Activated CD4-positive, alpha-beta T cell treated with anti-CD3 and anti-CD28 coated beads, Interleukin-2, Interleukin-6, amounts not matched to agents 100 ng/mL and 50 ng/mL, durations not matched to agents 16 hours and 8 hours (primary cell): ENCODE measurements around the gene SYTL3.
"Not testable (repeated sequence)": the region's sequence is repeated elsewhere in the genome, so short reads cannot be mapped to it uniquely, and the experiment has no call there.

Source experiments
- DNase-seq: peaks from one replicate; pipeline ENCODE4 v3.0.0-alpha.2; 2020

Gene SYTL3

DNA sequence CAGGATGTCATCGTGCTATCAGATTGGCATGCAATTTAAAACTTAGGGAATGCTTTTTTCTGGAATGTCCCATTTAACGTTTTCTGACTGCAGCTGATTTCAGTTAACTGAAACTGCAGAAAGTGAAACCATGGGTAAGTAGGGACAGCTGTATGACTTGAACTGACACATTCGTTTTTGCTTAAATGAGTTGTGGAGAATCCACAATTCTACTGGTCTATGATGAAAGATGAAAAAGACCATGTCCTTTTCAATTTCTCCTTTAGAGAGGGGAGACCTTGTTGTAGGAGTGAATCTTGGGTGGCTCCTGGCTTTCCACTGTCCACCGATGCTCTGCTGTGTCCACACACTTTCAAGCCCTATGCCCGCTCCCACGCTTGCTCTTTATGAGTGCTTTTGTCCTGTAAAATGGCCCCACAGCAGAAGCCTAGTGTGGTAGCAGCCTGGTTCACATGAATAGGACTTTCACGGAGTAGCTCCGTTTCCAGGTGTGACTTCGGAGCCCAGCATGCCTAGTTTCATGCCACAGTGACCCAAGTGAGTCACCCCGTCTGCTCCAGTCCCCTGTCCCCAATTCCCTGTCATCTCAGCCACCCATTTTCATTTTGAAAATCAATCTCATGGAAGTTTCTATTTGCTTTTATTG, 27.2 kb upstream of the SYTL3 start:
- no peak for DNase-seq

DNA sequence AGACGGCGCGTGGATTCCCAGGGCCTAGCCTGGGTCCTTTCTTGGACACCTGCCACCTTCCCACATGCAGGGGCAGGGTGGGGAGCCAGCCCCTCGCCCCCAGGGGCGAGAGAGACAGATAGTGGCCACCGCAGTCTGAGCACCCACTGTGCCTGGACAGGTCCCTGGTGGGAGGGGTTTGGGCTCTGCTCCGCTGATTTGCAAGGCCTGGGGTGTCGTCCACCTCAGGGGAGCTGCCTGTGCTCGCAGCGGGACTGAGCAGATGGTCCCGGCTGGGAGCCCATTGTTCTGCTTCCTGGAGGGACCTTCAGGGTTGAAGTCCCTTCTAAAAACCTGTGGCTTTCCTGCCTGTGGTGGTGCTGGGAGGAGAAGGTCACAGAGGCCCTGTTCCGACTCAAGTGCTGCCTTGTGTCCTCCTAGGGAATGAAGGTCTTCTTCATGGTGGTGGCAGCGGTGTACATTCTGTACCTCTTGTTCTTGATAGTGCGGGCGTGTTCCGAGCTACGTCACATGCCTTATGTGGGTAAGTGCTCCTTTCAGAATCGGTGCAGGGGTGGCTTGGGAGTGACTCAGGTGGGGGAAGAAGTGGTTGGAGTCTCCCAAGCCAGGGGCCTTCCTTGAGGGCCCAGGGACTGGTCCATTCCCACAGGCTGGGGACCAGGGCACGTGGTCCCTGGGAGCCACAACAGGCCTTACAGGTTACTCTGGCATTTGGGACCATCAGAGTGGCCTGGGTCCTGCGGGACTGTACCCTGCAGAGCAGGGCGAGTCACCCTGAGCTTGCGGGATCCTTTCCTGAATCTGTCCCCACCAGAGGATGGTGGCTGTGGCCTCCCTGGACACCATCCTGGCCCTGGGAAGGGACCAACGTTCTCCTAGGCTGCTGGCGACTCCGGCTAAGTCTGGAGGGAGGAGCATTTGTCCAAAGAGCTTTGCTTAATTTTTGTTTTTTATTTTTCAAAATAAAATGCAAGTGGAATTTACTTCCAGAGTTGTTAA, 24.9 kb upstream of the SYTL3 start:
- DNase-seq, result no peak

DNA sequence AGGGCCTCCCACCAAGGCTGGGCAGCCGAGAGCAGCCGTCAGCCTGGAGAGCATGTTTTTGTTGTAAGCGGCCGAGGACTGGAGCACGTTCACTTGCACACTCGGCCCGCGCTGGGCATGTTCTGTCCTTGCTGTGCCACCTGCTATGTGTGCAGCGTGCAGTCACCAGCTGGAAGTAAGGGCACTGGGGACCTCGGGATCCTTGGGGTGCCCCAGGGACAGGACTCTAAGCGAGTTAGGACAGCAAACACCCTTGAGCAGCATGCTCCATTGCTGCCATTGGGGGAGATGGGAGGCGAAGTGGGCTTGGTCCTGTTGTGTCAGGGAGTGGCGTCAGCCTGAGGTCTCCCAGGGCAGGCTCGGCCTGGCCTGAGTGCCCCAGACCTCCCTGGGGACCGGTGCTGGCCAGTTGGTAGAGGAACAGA, 24.0 kb upstream of the SYTL3 start:
- DNase-seq, result no peak

DNA sequence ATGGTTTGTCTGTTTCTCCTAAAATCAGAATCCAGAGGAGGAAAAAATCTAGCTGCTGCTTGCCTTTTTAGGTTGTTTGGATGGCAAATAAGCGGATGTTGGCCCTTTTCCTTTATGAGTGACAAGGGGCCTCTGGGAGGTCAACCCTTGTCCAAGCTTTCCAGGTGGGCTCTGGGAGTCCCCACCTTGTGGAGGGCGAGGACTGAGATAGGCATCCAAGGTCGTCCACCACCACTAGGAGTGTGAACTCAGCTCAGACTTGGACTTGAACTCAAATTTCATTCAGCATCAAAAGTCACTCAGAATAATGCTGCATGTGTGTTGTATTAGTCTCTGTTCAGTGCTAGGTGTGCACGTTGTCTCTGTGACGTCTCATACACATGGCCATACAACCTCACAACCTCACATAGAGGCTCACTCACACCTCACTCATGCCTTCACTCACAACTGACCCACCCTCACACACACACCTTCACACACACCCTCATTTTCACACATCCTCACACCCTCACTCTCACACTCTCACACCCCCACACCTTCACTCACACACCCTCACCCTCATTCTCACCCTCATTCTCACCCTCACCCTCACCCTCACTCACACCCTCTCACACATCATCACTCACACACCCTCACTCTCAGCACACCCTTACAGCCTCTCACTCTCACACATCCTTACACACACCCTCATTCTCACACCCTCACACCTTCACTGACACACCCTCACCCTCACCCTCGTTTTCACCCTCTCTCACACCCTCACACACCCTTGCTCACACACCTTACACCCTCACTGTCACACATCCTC, 23.3 kb upstream of the SYTL3 start:
- DNase-seq, result no peak

DNA sequence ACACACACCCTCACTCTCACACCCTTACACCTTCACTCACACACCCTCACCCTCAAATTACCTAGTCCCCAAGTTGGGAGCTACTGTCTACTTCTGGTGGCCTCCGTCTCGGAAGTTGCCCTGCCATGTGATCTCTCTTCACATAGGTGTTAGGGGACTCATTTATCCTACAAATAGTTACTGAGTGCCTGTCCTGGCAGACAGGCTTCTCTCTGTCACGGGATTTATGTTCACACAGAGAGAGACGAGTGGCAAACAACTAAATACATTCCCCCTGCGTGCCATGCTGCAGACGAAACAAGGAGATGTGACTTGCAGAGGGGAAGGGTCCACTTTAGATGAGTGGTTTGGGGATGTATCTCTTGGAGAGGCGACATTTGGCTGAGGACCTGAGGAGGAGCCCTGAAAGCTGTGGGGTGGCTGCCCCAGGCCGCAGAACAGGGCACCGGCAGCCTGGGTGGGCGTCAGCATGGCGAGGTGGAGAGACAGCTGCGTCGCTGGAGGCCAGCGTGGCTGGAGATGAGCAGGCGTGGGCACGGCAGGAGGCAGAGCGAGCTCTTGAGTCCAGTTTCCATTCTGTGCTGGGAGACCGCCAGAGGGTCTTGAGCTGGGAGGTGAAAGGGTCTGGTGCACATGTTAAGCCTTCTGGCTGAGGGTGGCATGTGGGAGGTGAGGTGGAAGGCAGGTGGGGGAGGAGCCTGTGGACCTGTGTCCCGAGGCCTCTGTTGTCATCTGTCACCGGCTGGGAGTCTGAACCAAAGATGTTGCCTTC, 22.5 kb upstream of the SYTL3 start:
- DNase-seq, result no peak

DNA sequence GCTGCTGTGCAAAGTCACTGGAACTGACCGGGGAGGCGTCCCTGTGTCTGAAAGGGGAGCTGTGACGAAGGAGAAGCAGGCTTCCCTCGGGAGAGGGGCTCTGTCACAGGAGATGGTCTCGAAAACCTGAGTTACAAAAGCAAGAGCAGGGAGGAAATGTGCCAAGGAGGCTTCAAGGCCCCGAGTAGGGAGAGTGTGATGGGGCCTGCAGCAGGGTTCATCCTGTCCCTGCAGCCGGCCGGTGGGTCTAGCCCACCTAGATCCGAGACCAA, 22.0 kb upstream of the SYTL3 start:
- no peak for DNase-seq

DNA sequence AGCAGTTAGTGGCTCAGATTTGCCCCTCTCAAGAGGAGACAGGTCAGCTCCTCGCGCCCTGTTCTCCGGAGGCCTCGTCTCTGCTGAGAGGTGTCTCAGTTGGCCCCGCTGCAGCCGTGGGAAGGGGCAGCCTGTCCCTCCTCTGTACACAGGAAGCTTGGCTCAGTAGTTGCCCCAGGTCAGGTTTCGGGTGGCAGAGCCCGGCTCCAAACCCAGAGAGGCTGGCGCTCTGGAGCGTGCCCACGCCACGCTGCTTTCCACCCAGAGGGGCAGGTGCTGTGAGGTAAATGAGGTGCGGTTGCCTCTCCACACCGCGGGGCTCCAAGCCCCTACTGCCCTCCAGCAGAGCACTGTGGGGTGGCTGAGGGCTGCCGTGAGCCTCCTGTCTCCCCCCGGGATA, 21.3 kb upstream of the SYTL3 start:
- DNase-seq, result no peak

DNA sequence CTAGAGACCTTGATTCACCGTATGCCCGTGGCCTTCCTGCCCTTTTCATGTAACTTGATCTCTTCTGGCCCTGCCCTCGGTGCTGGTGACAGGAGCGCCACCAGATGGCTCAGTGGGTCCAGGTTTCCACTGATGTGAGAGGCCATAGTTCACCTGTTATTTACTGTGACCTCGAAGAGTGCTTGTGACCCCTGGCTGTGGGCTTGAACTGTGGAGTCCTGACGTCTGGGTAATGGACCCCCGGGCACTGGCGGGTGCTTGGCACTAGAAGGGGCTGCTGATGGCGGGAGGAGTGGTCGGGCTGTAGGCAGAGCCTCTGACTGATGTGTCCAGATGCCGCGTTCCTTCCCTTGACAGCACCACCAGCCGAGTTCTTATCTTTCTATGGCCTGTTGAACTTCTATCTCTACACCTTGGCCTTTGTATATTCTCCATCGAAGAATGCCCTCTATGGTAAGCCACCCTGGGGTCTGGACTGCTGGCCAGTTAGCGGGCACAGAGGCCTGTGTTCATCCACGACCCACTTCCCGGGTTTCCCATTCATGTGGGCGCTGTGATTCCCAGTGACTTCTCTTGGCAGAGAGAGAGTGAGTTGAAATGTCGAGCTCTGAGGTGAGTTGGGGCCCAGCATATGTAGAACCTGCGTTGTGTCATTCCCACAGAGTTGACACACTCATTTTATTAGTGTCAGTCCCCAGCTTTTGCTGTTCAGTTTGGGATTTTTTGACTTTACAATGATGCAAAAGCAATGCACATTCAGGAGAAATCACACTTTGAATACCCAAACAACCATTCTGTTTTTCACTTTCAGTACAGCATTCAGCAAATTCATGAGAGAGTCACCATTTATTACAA, 20.3 kb upstream of the SYTL3 start:
- DNase-seq, result no peak

DNA sequence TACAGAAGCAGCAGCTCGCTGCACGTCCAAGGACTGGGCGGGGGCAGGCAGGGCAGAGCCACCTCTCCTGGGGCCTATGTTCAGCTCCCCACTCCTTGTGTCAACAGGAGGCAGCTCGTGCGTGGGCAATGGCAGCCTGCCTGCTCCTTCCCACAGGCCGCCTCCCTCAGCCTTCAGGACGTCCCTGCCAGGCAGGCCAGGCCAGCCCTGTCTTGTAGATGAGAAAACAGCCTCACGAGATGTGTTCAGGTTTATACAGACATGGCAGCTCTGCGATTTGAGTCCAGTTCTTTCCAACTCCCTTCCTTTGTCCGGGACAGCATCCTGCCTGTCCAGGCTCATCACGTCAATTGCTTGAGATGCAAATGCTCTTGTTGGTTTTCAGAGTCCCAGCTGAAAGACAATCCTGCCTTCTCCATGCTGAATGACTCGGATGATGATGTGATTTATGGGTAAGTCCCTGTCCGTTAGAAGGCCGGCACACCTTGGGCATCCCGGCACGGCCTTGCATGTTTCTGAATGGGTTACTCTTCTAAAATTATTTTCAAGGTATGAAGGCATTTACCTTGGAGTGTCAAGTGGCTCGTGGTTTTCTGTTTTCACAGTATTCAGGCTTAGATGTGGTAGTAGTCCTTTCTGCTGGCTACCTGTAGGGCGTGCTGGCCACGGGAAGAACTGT, 18.8 kb upstream of the SYTL3 start:
- no peak for DNase-seq

DNA sequence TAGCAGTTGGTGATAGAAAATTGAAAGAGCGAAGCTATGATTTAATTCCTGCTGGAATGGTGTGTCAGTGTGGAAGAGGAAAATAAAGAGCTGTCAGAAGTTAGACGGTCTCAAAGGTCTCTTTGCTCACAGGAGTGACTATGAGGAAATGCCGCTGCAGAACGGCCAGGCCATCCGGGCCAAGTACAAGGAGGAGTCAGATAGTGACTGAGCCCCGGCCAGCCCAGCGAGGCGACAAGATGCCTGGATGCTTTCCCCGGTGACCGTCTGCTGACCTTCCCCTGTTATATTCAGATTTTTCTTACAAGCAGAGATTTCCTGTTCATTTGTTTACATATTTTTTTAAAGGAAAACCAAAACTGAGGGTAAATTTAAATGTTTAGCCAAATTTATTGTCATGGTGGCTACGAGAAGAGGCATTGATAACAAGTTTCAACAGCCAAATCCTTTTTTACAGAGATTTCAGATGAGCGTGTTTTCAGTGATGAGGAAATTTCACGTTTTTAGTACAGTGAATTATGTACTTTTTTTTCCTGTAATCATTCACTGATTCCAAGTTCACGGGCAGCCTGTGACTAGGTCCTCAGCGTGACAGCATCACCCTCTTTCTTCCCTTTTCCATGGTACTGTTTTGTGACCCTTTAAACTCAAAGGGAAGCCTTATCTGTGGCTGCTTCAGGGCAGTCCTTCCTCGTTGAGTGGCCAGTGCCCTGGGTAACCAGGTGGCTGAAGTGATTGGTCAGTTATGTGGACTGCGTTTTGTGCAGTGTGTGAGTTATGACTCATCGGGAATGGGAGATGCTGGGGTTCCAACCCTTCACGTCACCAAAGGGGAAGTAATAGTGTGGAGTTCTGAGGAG, 17.9 kb upstream of the SYTL3 start:
- DNase-seq, result no peak

DNA sequence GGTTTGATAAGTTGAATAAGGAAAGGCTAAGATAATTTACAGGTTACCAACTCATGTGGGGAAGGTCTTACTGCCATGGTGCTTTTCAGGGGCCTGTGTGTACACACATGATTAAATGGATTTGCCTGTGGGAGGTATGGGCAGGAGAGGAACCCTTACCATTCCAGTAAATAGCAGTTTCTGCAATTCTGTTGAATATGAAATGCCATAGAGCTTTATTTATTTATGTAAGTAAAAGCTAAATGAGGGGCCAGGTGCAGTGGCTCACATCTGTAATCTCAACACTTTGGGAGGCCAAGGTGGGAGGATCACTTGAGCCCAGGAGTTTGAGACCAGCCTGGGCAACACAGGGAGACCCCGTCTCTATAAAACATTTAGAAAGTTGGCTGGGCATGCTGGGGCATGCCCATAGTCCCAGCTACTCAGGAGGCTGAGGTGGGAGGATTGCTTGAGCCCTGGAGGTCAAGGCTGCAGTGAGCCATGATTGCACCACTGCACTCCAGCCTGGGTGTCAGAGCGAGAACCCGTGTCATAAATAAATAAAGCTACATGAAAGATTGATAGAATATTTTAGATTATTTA, 17.2 kb upstream of the SYTL3 start:
- DNase-seq, result not testable (repeated sequence)

DNA sequence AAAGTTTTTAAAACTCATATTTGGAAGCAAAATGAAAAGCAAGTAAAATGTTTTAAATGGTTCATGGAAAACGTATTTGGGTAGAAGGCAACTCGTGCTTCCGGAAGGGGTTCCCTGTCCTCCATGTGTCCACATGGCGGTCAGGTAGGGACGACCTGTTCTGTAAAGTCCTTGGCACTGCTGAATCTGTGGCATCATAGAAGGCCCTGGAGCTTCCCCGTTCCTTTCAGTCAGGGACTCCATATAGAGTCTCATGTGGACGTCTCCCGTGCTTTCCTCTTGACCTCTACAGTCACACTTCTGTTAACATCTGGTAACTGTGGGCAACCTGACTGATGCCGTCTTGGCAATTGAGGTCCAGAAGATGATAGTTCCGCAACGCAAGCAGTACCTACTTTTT, 16.7 kb upstream of the SYTL3 start:
- DNase-seq, result no peak

DNA sequence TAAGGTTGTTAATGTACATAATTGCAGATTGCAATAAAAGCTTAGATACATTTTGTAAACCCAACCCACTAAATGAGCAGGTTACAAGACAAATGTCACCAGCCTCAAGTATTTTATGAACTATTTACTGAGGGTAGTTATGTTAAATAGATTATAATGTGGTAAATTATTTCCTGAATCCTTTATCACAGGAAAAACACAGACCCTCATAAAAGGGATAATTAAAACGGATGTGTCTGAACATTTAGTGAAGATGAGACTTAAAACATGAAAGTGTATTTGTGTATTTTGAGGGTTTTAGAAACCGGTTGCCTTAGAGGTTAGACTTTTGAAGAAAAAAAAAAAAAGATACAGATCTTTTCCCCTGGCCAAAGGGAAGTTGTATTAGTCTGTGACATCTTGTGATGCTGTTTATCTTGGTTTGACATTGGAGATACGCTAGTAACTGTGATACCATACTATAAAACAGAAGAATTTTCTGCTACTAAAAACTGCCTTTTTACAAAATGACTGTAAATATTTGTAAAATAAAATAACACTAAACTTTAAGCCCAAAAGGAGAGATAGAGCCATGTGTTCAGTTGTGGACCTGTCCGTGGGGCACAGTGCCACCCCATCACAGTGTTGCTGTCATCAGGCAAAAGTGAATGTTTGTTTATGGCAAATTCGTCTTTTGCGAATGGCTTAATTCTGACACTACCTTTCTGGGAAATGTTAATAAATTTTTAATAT, 15.0 kb upstream of the SYTL3 start:
- no peak for DNase-seq

DNA sequence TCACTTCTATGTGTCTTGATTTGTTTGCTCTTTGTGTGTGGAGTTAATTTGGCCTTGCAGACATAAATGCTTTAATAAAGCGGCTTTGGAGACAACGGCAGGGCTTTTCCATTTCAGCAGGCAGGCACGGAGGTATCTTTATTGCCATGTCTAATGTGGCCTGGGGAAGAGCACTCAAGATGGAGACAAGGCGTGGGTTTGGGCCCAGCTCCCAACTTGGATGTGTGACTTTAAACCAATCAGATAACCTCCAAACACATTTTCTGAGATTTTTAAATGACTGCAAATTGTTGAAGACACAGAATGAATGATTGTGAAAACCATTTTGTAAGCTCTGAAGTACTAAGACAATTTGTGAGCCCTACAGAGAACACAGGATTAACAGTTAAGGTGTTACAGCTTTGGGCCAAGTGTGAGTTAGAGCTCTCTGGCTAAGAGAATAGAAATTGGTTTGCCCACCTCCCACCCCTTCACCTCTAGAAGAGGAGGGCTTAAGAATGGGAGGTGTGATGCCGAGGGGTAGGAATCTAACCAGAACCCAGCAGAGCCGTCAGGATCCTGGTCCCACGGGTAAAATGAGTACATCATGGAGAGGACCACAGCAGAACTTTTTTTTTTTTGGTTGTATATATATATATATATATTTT, 14.3 kb upstream of the SYTL3 start:
- DNase-seq, result no peak

DNA sequence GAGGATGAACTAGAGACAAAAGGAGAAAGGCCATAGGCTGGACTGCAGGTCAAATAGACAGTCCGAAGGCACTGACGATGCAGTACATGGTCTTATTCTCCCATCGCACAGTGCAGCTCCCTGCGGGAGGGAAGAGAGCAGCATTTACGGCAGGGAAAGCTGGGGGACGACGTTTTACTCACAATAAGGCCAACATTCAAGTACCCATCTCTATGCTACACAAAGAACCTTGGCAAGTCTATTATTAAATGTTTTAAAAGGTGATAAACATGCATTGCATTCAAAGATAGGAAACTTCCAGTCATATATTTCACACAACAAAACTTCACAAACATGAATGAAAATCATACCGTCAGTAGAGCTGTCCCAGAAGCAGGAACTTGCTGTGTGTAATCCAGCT, 13.1 kb upstream of the SYTL3 start:
- no peak for DNase-seq

DNA sequence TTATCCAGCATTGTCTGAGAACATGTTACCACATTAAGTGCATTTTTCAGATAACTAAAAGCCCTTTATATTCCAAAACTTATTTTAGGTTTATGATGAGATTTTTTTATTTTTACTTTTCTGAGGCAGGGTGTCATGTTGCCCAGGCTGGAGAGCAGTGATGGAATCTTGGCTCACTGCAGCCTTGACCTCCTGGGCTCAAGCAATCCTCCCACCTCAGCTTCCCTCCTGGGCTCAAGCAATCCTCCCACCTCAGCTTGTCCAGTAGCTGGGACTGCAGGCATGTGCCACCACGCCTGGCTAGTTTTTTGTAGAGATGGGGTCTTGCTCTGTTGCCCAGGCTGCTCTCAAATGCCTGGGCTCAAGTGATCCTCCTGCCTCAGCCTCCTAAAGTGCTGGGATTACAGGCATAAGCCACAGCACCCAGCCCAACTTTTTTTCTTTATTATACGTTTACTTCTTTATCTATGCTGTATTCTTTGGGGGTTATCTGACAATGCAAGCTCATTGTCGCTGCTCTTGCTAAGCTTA, 11.5 kb upstream of the SYTL3 start:
- no peak for DNase-seq

DNA sequence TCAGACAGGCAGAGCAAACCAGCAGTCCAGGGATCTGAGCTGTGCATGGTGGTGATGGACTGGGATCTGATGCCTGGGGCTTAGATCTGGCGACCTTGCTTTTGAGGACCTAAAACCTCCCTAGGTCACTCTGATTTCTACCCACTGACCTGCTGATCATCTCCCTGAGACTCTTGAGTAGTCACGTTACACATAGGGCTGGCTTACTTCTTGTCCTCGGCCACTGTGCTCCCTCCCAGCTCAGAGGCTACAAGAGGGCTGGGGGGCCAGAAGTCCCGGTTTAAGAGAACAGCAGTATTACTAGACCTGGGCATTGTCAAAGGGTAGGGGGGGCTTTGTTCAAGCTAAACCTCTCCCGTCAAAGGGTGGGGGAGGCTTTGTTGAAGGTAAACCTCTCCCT, 10.8 kb upstream of the SYTL3 start:
- DNase-seq, result no peak

DNA sequence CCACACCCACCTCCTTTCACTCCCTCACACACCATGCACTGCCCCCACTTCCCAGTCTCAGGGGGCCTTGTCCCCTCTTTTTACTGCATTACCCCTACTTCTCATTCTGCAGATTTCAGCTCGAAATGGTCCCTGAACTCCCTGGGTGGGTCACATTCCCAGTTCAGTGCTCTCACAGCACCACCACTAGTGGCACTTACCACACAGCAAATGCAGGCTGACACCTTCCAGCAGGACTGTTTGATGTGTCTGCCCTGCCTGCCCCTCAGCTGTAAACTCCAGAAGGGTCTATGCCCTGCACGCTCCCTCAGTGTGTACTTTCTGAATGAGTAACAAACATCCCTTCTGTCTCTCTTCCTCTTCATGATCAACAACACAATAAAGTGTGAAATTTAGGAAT, 9.3 kb upstream of the SYTL3 start:
- peak; percentile 38 for DNase-seq
